IMR-90 (cell line): ENCODE data around the gene GALNT6. TPM values are rescaled to one million over a fixed set of nuclear protein-coding genes. Genes with fewer than 3 reads are reported as not detected.

ENCODE experiments used
- ATAC-seq: fragments of 200-7000 bp; cut with Tn5 transposase; 2 replicates; pipeline ENCODE4 v1.9.1; 2020; ENCODE audit warnings: low read depth, mild to moderate bottlenecking, moderate library complexity
- BruUV-seq: library from RNA; stranded (reverse); fragments of 400-500 nt; replicated peaks from 2 replicates; lab custom pipeline; 2021; lab: Mats Ljungman, UMichigan
- CTCF ChIA-PET: fragments of 300-600 bp; formaldehyde crosslinking; extraction: SDS; loops from one replicate; lab custom pipeline; 2021; ENCODE audit warnings: antibody characterized with exemption; lab: Yijun Ruan, JAX
- POLR2A ChIA-PET: fragments of 300-600 bp; sonication (Branson Sonifier 250); formaldehyde crosslinking; loops from one replicate; lab custom pipeline; 2022; ENCODE audit warnings: antibody characterized with exemption; ENCODE audit not compliant: unreplicated experiment; lab: Charles Lee
- DNase-seq: peaks from one replicate; pipeline ENCODE4 v3.0.0; 2013
- H2AFZ ChIP-seq: replicated peaks from 2 replicates; pipeline ENCODE3; 2013; ENCODE audit warnings: low read length, mild to moderate bottlenecking; ENCODE audit not compliant: poor library complexity
- H2AK5ac ChIP-seq: 2 replicates; pipeline ENCODE4 v1.6.1; 2013; ENCODE audit warnings: low read depth, low read length, inconsistent platforms
- H2AK9ac ChIP-seq: replicated peaks from 2 replicates; pipeline ENCODE3; 2013; ENCODE audit warnings: mild to moderate bottlenecking, low read depth, low read length, moderate library complexity; ENCODE audit not compliant: poor library complexity
- H2BK120ac ChIP-seq: 2 replicates; pipeline ENCODE4 v1.6.1; 2013; ENCODE audit warnings: low read depth, low read length, inconsistent platforms
- H2BK15ac ChIP-seq: 3 replicates; pipeline ENCODE4 v1.6.1; 2013; ENCODE audit warnings: low read depth, low read length, inconsistent platforms
- H2BK20ac ChIP-seq: 2 replicates; pipeline ENCODE4 v1.6.1; 2013; ENCODE audit warnings: low read depth, mild to moderate bottlenecking, inconsistent platforms, low read length, moderate library complexity
- H2BK5ac ChIP-seq: 2 replicates; pipeline ENCODE4 v1.6.1; 2013; ENCODE audit warnings: mild to moderate bottlenecking, low read depth, low read length, inconsistent platforms; ENCODE audit not compliant: poor library complexity, severe bottlenecking
- H3K14ac ChIP-seq: replicated peaks from 2 replicates; pipeline ENCODE4 v1.6.1; 2013; ENCODE audit warnings: low read depth, low read length, inconsistent platforms
- H3K18ac ChIP-seq: 2 replicates; pipeline ENCODE4 v1.6.1; 2013; ENCODE audit warnings: low read depth, low read length, control low read depth
- H3K23ac ChIP-seq: 2 replicates; pipeline ENCODE4 v1.6.1; 2013; ENCODE audit warnings: low read depth, low read length, inconsistent platforms
- H3K27ac ChIP-seq: 2 replicates; pipeline ENCODE4 v1.5.1; 2013; ENCODE audit warnings: mild to moderate bottlenecking, control low read depth, low read length; ENCODE audit not compliant: insufficient read depth
- H3K27me3 ChIP-seq: 2 replicates; pipeline ENCODE4 v1.6.1; 2013; ENCODE audit warnings: low read length; ENCODE audit not compliant: control insufficient read depth, insufficient read depth
- H3K36me3 ChIP-seq: 2 replicates; pipeline ENCODE4 v1.6.1; 2013; ENCODE audit warnings: low read length, mixed read lengths; ENCODE audit not compliant: control insufficient read depth, insufficient read depth
- H3K4ac ChIP-seq: 2 replicates; pipeline ENCODE4 v1.6.1; 2013; ENCODE audit warnings: low read depth, low read length, inconsistent platforms
- H3K4me1 ChIP-seq: 2 replicates; pipeline ENCODE4 v1.6.1; 2013; ENCODE audit warnings: low read length, mixed read lengths; ENCODE audit not compliant: control insufficient read depth, insufficient read depth
- H3K4me2 ChIP-seq: 2 replicates; pipeline ENCODE4 v1.6.1; 2013; ENCODE audit warnings: low read depth, mild to moderate bottlenecking, control low read depth, low read length, moderate library complexity
- H3K4me3 ChIP-seq: 2 replicates; pipeline ENCODE4 v1.5.1; 2013; ENCODE audit warnings: low read depth, mild to moderate bottlenecking, control low read depth, low read length, moderate library complexity; ENCODE audit not compliant: insufficient read depth
- H3K56ac ChIP-seq: 2 replicates; pipeline ENCODE4 v1.6.1; 2013; ENCODE audit warnings: low read length, inconsistent platforms; ENCODE audit not compliant: insufficient read depth; ENCODE audit errors: extremely low read depth
- H3K79me1 ChIP-seq, 2 experiments: 2 replicates each; pipeline ENCODE4 v1.6.1; 2013; ENCODE audit warnings: low read length in 2 of 2, inconsistent platforms in 1 of 2, low read depth in 1 of 2
- H3K9ac ChIP-seq: 2 replicates; pipeline ENCODE4 v1.6.1; 2013; ENCODE audit warnings: low read depth, low read length, control low read depth
- H3K9me1 ChIP-seq: 2 replicates; pipeline ENCODE4 v1.6.1; 2013; ENCODE audit warnings: low read length, inconsistent platforms; ENCODE audit not compliant: insufficient read depth
- H3K9me3 ChIP-seq: 2 replicates; pipeline ENCODE4 v1.6.1; 2013; ENCODE audit warnings: low read length; ENCODE audit not compliant: control insufficient read depth, insufficient read depth
- H4K20me1 ChIP-seq: 2 replicates; pipeline ENCODE4 v1.6.1; 2013; ENCODE audit warnings: low read length, inconsistent platforms; ENCODE audit not compliant: insufficient read depth
- H4K5ac ChIP-seq: 2 replicates; pipeline ENCODE4 v1.6.1; 2013; ENCODE audit warnings: mild to moderate bottlenecking, low read depth, low read length, control low read depth
- H4K8ac ChIP-seq, 2 experiments: 2 replicates each; pipeline ENCODE4 v1.6.1; 2013; ENCODE audit warnings: low read depth in 2 of 2, low read length in 2 of 2, control low read depth in 1 of 2, inconsistent platforms in 1 of 2
- H4K91ac ChIP-seq: 2 replicates; pipeline ENCODE4 v1.6.1; 2013; ENCODE audit warnings: low read depth, low read length, inconsistent platforms; ENCODE audit not compliant: insufficient read depth
- BHLHE40 ChIP-seq: fragments of 150-350 bp; IDR thresholded peaks from 2 replicates; pipeline ENCODE4 v1.6.1; 2016; ENCODE audit warnings: mild to moderate bottlenecking, low read depth, low read length
- CEBPB ChIP-seq: IDR thresholded peaks from 2 replicates; pipeline ENCODE4 v1.6.1; 2012; ENCODE audit warnings: low read depth, low read length, improper control_type of control experiment
- CHD1 ChIP-seq: IDR thresholded peaks from 2 replicates; pipeline ENCODE4 v1.6.1; 2012; ENCODE audit warnings: low read depth, low read length, improper control_type of control experiment
- CTCF ChIP-seq: conservative IDR thresholded peaks from 2 replicates; pipeline ENCODE4 v1.5.1; 2012; ENCODE audit warnings: mild to moderate bottlenecking, low read depth, low read length, improper control_type of control experiment
- ELK1 ChIP-seq: fragments of 150-350 bp; IDR thresholded peaks from 2 replicates; pipeline ENCODE4 v1.6.1; 2016; ENCODE audit warnings: low read depth, mild to moderate bottlenecking, low read length, moderate library complexity, borderline replicate concordance
- FOS ChIP-seq: fragments of 150-350 bp; IDR thresholded peaks from 2 replicates; pipeline ENCODE4 v1.6.1; 2016; ENCODE audit warnings: low read depth, low read length
- MAFK ChIP-seq: IDR thresholded peaks from 2 replicates; pipeline ENCODE4 v1.6.1; 2012; ENCODE audit warnings: low read depth, low read length, improper control_type of control experiment
- MAZ ChIP-seq: IDR thresholded peaks from 2 replicates; pipeline ENCODE4 v1.6.1; 2012; ENCODE audit warnings: low read depth, mild to moderate bottlenecking, low read length, improper control_type of control experiment, moderate library complexity, borderline replicate concordance
- MXI1 ChIP-seq: IDR thresholded peaks from 2 replicates; pipeline ENCODE4 v1.6.1; 2012; ENCODE audit warnings: low read depth, mild to moderate bottlenecking, low read length, moderate library complexity, borderline replicate concordance
- NFE2L2 ChIP-seq: fragments of 150-350 bp; IDR thresholded peaks from 2 replicates; pipeline ENCODE4 v1.6.1; 2016; ENCODE audit warnings: low read depth, mild to moderate bottlenecking, low read length
- POLR2A ChIP-seq: IDR thresholded peaks from 2 replicates; pipeline ENCODE4 v1.6.1; 2012; ENCODE audit warnings: mild to moderate bottlenecking, low read depth, low read length
- RCOR1 ChIP-seq: IDR thresholded peaks from 2 replicates; pipeline ENCODE4 v1.6.1; 2012; ENCODE audit warnings: mild to moderate bottlenecking, low read length, improper control_type of control experiment; ENCODE audit not compliant: insufficient replicate concordance
- RFX5 ChIP-seq: IDR thresholded peaks from 2 replicates; pipeline ENCODE4 v1.8.0; 2012; ENCODE audit warnings: low read depth, mild to moderate bottlenecking, low read length, moderate library complexity
- WGBS, 2 experiments: methylation state at CpG; one replicate each; pipeline versions ENCODE4 v1.1.5 to v1.1.7; 2013; ENCODE audit warnings: missing lambda C conversion rate in 2 of 2; ENCODE audit not compliant: insufficient read length in 1 of 2; ENCODE audit errors: extremely low coverage in 2 of 2; 5-methylcytosine and 5-hydroxymethylcytosine counted together
- dilution Hi-C: fragments of 300-500 bp; cut with HindIII; formaldehyde crosslinking; loops from one replicate; pipeline ENCODE4 v1.14.3; 2018; ENCODE audit warnings: low sequenced_read_pairs; ENCODE audit not compliant: unreplicated experiment
- in situ Hi-C: fragments of 300-500 bp; cut with MboI; formaldehyde crosslinking; loops from 3 replicates; pipeline ENCODE4 v1.14.3; 2019; ENCODE audit warnings: low sequenced_read_pairs, inconsistent platforms, mixed read lengths
- intact Hi-C: fragments of 100-400 bp; cut with micrococcal nuclease; formaldehyde crosslinking; loops from 2 replicates; pipeline ENCODE4 v1.10.0; 2022
- polyA plus RNA-seq, 3 experiments: library from polyadenylated mRNA; depleted of rRNA; stranded (reverse); fragments of >200 nt; gene quantifications; 2 replicates each; pipeline ENCODE4 v1.2.3, GENCODE V29; 2012; ENCODE audit warnings: low replicate concordance in 1 of 3
- total RNA-seq: library from RNA; depleted of rRNA; stranded (reverse); fragments of >200 nt; gene quantifications from 2 replicates; pipeline ENCODE4 v1.2.3, GENCODE V29; 2012

The GALNT6 gene
- total and polyA plus RNA-seq, 2 of the 4 experiments (the other 2 are of a cell fraction) = 17.1 to 23.7 TPM

GRCh38 chr12:51374361-51374760 is 16.8 kb downstream of the GALNT6 start:
- H3K27me3 ChIP-seq = no peaks in the 10 kb centered on the region
- BruUV-seq = no TSS peak
- no peaks in the 10 kb centered on the region for H3K9me3 ChIP-seq
- H3K9me1 ChIP-seq = peaks cover 17% of the 10 kb centered on the region
- intact Hi-C loops = no loop called here
- peak overlapping the region; percentile 98 for H3K23ac ChIP-seq
- no peak overlapping the region for H3K27ac ChIP-seq
- H2AK5ac ChIP-seq = peak overlapping the region; percentile 46
- H3K18ac ChIP-seq = peak overlapping the region; percentile 86
- peak overlapping the region; percentile 81 for H2AFZ ChIP-seq
- ChIA-PET CTCF (interaction anchor here (0.5 to 1.0 kb wide), 3 partner anchors 14 to 907 kb away, joined by 3 to 5 read pairs (median 3); partner anchors contain the start of gene GALNT6), POLR2A (no interaction called here)
- peak overlapping the region; percentile 59 to 90; a peak in 3 of 4 replicates for H4K8ac ChIP-seq
- H2BK5ac ChIP-seq = peak overlapping the region; percentile 51
- peak overlapping the region; percentile 31 for H2AK9ac ChIP-seq
- H4K91ac ChIP-seq = peak overlapping the region; percentile 60
- dilution Hi-C loops = no loop called here
- no peak for TF ChIP-seq FOS
- TF ChIP-seq NFE2L2 = no peak
- no peak for TF ChIP-seq CEBPB
- TF ChIP-seq CTCF = no peak
- no peak for TF ChIP-seq BHLHE40
- TF ChIP-seq CHD1 = no peak
- TF ChIP-seq MXI1 = no peak
- TF ChIP-seq POLR2A = no peak
- no peak for TF ChIP-seq RCOR1
- TF ChIP-seq RFX5 = no peak
- TF ChIP-seq ELK1 = no peak
- TF ChIP-seq MAZ = no peak
- TF ChIP-seq MAFK = no peak
- in situ Hi-C loops = loop anchor here (25.0 kb wide), 1 partner anchor 862 kb away; the partner anchor contains the start of gene DIP2B
- peak overlapping the region; percentile 67 for H3K14ac ChIP-seq
- peak overlapping the region; percentile 63; the same call in 2 of the 3 replicates for H2BK15ac ChIP-seq
- no peak overlapping the region for H3K9ac ChIP-seq
- H3K4me1 ChIP-seq = peaks cover 13% of the 10 kb centered on the region
- H3K79me1 ChIP-seq = peaks cover 0 to 25% of the 10 kb centered on the region in 2 experiments; a peak in 1 of 4 replicates
- peak overlapping the region; percentile 98 for H4K5ac ChIP-seq
- no peak overlapping the region for H3K4me3 ChIP-seq
- no peak overlapping the region for H3K4me2 ChIP-seq
- H3K4ac ChIP-seq = peak overlapping the region; percentile 63
- peak overlapping the region; percentile 86 for H2BK120ac ChIP-seq
- H2BK20ac ChIP-seq = peak overlapping the region; percentile 65; the same call in 1 of the 2 replicates
- ATAC-seq = no peak
- no peak for DNase-seq
- WGBS, 2 experiments = no CpG with 5 or more reads among the region's 2 CpGs
- no peaks in the 10 kb centered on the region for H3K36me3 ChIP-seq
- H4K20me1 ChIP-seq = no peaks in the 10 kb centered on the region
- H3K56ac ChIP-seq = no peak overlapping the region
